ENCODE measurements around the gene DOLK.
A peak's percentile ranks its signal among the peaks of the same experiment; 100 is the strongest.

The DOLK gene

DNA sequence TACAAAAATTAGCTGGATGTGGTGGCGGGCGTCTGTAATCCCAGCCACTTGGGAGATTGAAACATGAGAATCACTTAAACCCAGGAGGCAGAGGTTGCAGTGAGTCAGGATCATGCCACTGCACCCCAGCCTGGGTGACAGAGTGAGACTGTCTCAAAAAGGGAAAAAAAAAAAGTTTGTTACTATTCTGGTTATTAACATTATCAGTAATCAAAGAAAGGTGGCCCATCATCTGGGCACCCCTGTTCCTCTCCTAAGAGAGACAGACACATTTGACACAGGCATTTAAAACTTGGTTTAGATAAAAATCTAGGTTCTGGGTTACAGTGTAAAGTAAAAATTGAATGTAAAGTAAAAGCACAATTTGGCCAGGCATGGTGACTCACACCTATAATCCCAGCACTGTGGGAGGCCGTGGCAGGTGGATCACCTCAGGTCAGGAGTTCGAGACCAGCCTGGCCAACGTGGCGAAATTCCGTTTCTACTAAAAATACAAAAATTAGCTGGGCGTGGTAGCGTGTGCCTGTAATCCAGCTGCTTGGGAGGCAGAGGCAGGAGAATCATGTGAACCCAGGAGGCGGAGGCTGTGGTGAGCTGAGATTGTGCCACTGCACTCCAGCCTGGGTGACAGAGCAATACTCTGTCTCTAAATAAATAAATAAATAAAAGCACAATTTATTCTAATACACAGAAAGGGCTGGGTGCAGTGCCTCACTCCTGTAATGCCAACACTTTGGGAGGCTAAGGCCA, 43.4 kb downstream of the DOLK start:
- DNase-seq: no peak

DNA sequence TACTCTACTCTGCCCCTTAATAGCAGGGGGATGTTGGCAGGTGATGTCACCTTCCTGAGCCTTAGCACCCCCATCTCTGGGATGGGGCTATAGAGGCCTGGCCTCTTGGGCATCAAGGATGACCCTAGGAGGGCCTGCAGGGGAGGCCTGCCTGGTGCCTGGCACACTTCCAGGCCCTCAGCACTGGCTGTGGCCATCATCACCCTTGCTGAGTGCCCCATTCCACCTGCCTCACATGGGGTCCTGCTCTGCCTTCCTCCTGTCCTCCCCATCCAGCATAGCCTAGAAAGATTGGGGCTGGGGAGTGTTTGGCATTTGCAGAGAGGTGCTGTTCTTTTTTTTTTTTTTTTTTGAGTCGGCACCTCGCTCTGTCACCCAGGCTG, 44.3 kb downstream of the DOLK start:
- no peak for DNase-seq

DNA sequence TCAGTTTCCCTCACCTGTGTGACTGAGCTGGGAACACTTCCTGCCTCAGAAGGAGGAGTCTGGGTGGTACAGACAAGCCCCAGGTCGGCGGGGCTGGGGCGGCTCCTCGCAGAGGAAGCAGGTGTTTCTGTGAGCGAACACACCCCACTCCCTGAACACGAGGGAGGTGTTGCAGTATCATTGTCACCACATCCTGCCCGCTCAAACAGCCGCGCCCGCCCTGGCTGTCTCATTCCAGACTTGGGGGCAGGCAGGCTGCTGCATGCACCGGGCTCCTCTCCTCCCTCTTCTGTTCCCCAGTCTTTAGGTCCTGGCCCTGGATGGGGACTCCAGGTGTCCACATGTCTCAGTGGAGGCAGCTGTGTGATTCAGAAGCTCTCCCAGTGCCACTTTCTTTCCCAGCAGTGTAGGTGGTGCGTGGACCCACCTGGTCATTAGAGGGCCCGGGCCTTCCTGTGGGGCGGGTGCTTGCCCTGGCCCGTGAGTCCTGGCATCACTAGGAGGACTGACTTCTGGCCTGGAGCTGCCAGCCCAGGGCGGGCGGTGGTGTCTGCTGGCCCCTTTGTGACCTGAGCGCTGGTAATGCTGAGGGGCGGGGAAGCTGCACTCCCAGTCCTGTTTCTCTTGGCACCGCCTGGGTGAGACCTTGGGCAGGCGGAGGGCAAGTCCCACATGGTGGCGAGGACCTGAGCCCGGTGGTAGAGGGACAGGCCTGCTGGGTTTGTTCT, 44.9 kb downstream of the DOLK start:
- peak; percentile 76 for DNase-seq

DNA sequence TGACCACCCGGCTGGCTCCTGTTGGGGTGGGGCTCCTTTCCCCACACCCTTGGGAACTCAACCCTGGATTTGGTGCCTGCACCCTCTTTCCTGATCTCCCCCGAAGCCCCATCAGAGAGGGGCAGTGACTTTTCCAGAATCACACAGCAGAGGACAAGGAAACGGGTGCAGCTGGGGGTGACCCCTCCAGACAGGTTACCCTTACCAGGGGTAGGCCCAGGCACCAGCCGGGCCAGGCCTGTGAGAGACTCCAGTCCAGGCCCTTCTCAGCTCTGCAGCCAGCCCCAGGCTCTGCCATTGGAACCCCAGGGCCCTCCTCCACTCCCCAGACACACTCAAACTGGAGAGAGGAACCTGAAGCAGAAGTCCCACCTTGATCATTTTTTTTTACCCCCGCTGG, 45.6 kb downstream of the DOLK start:
- DNase-seq: no peak

DNA sequence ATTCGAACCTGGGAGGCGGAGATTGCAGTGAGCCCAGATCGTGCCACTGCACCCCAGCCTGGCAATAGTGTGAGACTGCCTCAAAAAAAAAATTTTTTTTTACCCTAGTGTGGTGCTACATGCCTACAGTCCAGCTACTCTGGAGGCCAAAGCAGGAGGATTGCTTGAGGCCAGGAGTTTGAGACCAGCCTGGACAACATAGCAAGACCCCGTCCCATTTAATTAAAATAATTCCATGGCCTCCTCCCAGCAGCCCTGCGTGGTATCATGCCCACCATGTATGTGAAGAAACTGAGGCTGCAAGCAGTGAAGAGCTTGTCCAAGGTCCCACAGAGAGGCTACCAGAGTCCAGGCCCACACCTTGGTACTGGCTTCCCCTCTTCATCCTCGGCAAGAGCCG, 46.0 kb downstream of the DOLK start:
- DNase-seq: no peak

DNA sequence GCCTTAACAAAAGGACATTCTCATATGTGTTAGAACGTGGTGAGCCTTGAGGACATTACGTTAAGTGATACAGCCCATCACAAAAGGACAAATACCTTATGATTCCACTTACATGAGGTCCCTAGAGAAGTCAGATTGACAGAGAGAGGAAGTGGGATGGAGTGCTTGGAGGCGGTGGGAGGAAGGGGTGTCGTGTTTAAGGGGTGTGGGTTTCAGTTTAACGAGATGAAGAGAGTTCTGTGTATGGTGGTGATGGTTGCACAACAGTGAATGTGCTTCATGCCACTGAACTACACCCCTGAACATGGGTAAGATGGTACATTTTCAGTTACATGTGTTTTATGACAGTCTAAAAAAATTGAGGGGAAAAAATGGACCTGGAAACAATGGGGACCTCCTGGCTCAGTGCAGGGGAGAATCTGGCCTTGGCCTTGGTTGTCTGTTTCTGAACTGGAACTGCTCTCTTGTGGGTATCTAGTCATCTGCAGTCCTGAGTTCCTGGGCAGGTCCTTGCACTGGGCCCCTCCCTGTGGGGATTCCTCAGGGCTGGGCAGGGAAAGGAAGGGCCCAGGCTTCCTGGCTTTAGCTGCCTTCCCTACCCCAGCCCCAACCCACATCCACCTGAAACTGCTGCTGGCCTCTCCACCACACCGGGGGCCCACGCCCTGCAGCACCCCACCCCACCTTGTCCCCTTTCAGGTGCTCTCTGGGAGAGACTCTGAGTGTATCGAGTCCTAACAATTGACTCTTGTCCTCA, 47.7 kb downstream of the DOLK start:
- DNase-seq: no peak

DNA sequence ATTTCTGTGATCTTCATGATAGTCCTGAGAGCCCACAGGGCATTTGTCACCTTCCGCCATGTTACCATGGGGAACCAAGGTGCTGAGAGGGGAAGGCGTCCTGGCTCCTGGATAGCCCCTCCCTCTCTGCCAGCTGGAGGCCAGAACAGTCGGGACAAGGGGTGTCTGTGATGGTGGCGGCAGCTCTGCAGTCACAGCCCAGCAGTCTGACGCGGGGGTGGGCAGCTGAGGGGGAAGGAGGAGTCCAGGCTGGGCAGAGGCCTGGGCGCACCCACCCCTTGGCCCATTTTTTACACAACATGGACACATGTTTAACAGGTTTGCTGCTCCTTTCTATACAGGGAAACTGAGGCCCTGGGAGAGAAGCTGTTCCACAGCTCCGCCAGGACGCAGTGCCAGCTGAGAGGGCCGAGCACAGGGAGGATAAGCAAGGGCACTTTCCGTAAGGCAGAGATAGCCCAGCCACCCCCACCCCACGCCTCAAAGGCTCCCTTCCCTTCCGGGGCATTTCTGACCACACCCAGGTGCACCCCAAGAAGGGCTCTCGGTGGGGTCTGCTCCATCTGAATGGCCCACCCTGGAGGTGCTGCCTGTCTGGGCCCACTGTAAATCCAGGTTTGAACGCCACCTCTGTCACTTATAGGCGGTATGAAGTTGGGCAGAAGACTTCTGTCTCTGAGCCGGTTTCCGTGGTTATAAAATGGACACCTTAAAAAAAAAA, 48.4 kb downstream of the DOLK start:
- DNase-seq: no peak

DNA sequence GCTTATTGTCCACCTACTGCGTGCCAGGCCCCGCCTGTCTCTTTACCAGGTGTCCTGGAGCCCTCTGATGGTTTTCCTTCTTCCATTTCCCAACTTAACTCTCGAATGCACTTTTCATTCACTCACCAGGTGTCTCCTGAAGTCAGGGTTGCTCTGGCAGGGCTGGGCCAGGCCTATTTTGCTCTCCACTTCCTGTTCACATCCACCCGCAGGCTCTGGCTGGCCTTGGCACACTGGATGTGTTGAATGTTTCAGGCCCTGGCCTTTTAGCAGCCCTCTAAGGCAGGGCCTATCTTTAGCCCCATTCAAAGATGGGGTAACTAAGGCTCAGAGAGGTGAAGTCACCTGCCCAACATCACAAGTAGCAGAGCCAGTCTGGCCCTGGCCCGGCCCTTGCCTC, 49.0 kb downstream of the DOLK start:
- no peak for DNase-seq

DNA sequence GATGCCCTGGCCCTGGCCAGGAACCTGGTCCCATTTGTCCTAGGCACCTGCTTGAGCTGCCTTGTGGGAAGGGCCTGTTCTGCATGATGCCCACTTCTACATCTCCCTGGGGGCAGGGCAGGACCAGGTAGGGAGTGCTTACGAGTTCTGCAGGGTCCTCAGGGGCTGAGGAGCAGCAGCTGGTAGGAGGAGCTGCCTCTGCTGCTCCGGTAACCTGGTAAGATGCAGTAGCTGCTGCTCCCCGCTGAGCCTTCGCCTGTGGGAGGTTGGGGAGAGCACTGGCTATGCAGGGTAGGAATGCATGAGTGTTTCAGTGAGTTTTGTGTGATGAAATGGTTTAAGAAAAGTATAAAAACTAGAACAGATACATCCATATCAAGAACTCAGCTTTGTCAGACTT, 51.8 kb downstream of the DOLK start:
- no peak for DNase-seq

All from activated gamma-delta T cell (primary cell).